Mucosa of rectum (tissue), 2 donors: Measurements from ENCODE around the gene CHRNB1.
A peak's percentile ranks its signal among the peaks of the same experiment; 100 is the strongest.

Experiments
- H3K27ac ChIP-seq, 2 donors: one replicate each; pipeline ENCODE4 v1.7.0; 2013; ENCODE audit warnings: inconsistent platforms in 2 of 2, low read depth in 2 of 2, low read length in 2 of 2
- H3K27me3 ChIP-seq, 2 donors: one replicate each; pipeline ENCODE4 v1.7.0; 2013; ENCODE audit warnings: low read length in 2 of 2; ENCODE audit not compliant: control insufficient read depth in 2 of 2, insufficient read depth in 2 of 2
- H3K36me3 ChIP-seq, 2 donors: one replicate each; pipeline ENCODE4 v1.7.0; 2013; ENCODE audit warnings: low read length in 2 of 2; ENCODE audit not compliant: control insufficient read depth in 2 of 2, insufficient read depth in 2 of 2
- H3K4me1 ChIP-seq, 2 donors: one replicate each; pipeline ENCODE4 v1.7.0; 2013; ENCODE audit warnings: low read length in 2 of 2, mild to moderate bottlenecking in 1 of 2; ENCODE audit not compliant: control insufficient read depth in 2 of 2, insufficient read depth in 2 of 2
- H3K4me3 ChIP-seq, 2 donors: one replicate each; pipeline ENCODE4 v1.7.0; 2013; ENCODE audit warnings: low read length in 2 of 2
- H3K9ac ChIP-seq, 2 donors: one replicate each; pipeline ENCODE4 v1.7.0; 2013; ENCODE audit warnings: low read length in 2 of 2, low read depth in 1 of 2, mild to moderate bottlenecking in 1 of 2
- H3K9me3 ChIP-seq, 2 donors: one replicate each; pipeline ENCODE4 v1.7.0; 2013; ENCODE audit warnings: low read length in 2 of 2; ENCODE audit not compliant: control insufficient read depth in 2 of 2
- donor health status: healthy.
- donor health status: Normal muscosa, but diverticular disease.

Gene CHRNB1

DNA sequence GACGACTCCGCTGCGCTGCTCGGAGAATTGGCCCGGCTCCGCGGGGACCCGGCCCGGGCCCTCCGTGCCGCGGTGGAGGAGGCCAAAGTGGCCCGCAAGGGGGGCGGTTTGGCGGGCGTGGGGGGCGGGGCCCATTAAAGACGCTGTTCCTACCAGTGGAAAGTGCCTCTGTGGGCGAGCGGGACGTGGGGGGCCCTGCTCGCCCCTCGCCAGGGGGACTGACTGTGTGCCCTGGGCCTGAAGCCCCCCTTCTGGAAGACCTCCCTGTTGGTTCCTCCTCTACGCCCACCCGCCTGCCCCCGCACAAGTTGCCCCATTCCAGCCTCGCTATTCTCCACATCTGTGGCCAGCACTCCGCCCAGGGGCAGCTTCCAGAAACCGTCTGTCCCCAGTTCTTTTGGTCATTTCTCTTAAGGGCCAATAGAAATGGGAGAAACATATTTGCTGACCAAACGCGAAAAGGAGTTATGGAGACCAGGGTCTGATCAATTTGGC lies 7.4 kb upstream of the CHRNB1 start:
- Histone ChIP-seq H3K9me3 (no peaks in the 10 kb centered on the region), H3K27me3 (peaks cover 20% of the 10 kb centered on the region in 2 donors), H3K4me3 (peak overlapping the region; percentile 44 to 92), H3K9ac (peak overlapping the region in 1 of 2 donors; percentile 87), H3K27ac (no peak overlapping the region), H3K36me3 (no peaks in the 10 kb centered on the region), H3K4me1 (peaks cover 24 to 43% of the 10 kb centered on the region in 2 donors)

DNA sequence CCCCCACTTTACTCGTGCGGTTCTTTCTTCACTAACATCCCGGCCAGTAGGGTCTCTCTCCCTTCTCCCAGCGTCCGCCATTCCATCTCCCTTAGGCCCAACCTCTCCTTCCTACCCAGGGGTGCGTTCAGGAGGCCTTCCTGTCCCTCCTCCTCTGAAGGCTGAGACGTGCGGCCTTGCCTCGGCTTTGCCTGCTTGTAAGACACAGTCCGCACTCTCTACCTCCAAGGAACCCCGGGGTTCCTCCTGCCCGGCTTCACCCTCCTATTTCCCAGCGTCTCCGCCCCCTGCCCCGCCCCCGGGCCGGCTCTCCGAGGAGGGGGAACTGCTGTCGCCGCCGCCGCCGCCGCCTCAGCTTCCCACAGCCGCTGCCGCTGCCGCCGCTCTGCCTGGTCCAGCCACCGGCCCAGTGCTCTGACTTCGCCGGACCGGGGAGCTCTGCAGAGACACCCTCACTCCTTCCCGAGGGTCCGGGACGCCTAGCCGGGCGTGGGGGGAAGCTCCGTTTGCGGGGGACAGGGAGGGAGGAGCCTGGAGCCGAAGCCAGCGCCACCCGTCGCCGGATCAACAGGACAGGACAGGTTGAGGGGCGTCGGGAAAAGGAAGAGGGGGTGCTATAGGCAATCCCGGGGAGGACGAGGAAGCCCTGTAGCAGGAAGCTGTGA lies 6.8 kb upstream of the CHRNB1 start:
- H3K36me3 ChIP-seq = no peaks in the 10 kb centered on the region
- H3K4me3 ChIP-seq = peak overlapping the region; percentile 0 to 44
- H3K9ac ChIP-seq = peak overlapping the region in 1 of 2 donors; percentile 36
- peaks cover 24 to 43% of the 10 kb centered on the region in 2 donors for H3K4me1 ChIP-seq
- H3K27me3 ChIP-seq = peaks cover 20% of the 10 kb centered on the region in 2 donors
- no peaks in the 10 kb centered on the region for H3K9me3 ChIP-seq
- H3K27ac ChIP-seq = no peak overlapping the region

DNA sequence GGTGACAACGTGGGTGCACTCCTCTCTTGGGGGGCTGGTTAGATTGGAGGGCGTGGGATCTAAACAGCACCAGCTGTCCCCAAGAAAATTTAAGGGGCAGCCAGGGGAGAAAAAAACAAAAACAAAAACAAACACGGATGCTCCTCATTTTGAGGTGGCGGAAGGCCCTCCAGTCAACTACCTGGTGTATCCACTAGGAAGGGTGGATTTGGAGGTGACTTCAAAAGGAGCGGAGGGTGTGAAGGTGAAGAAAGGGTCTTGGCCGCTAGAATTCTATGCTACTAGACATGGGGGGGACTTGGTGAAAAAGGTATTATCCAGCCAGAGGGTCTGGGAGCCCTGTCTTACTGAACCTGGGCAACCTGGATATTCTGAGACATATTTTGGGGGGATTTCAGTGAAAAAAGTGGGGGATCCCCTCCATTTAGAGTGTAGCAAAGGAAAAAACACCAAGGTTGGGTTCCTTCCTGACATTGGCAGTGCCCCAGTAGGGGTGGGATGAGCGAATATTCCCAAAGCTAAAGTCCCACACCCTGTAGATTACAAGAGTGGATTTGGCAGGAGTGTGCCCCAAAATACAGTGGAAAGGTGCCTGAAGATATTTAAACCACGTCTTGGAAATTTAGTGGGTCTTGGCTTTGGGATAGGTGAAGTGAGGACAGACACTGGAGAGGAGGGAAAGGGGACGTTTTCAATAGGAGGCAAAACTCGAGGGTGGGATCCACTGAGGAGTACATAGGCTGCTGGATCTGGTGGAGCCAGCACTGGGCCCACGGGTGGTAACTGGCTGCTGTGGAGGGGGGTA lies 6.0 kb upstream of the CHRNB1 start:
- Histone ChIP-seq H3K9ac (peak overlapping the region in 1 of 2 donors; percentile 36), H3K4me1 (peaks cover 24 to 43% of the 10 kb centered on the region in 2 donors), H3K4me3 (peak overlapping the region in 1 of 2 donors; percentile 44), H3K9me3 (no peaks in the 10 kb centered on the region), H3K27ac (no peak overlapping the region), H3K36me3 (no peaks in the 10 kb centered on the region), H3K27me3 (peaks cover 20% of the 10 kb centered on the region in 2 donors)

DNA sequence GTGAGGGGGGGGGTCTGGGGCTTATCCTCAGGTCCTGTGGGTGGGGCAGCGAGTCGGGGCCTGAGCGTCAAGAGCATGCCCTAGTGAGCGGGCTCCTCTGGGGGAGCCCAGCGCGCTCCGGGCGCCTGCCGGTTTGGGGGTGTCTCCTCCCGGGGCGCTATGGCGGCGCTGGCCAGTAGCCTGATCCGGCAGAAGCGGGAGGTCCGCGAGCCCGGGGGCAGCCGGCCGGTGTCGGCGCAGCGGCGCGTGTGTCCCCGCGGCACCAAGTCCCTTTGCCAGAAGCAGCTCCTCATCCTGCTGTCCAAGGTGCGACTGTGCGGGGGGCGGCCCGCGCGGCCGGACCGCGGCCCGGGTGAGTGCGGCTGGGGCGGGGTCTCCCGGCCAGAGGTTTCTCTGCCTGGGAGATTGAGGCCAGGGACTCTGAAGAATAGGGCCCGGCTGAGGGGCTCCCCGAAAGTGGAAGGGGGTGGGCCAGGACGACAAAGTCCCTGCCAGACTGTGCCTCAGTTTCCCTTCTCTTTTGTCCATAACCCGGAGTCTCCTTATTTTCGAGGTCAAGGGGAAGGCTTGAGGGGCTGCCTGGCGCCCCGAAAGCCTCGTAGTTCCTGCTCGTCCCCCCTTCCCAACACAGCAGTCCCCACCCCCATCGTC lies 5.3 kb upstream of the CHRNB1 start, which contains the start of gene FGF11:
FGF11 (plus strand) TSS at position 51 of the 651 bp plus-strand sequence; CDS start at position 160, 109 bp downstream.
- peak within 1 kb of the TSS in 1 of 2 donors; percentile 36 for H3K9ac ChIP-seq
- H3K4me3 ChIP-seq = peak within 1 kb of the TSS; percentile 14 to 44
- H3K4me1 ChIP-seq = peaks cover 24 to 43% of the 10 kb centered on the region in 2 donors
- peaks cover 20% of the 10 kb centered on the region in 2 donors for H3K27me3 ChIP-seq
- H3K36me3 ChIP-seq = no peaks in the 10 kb centered on the region
- H3K27ac ChIP-seq = no peak within 1 kb of the TSS
- H3K9me3 ChIP-seq = no peaks in the 10 kb centered on the region

DNA sequence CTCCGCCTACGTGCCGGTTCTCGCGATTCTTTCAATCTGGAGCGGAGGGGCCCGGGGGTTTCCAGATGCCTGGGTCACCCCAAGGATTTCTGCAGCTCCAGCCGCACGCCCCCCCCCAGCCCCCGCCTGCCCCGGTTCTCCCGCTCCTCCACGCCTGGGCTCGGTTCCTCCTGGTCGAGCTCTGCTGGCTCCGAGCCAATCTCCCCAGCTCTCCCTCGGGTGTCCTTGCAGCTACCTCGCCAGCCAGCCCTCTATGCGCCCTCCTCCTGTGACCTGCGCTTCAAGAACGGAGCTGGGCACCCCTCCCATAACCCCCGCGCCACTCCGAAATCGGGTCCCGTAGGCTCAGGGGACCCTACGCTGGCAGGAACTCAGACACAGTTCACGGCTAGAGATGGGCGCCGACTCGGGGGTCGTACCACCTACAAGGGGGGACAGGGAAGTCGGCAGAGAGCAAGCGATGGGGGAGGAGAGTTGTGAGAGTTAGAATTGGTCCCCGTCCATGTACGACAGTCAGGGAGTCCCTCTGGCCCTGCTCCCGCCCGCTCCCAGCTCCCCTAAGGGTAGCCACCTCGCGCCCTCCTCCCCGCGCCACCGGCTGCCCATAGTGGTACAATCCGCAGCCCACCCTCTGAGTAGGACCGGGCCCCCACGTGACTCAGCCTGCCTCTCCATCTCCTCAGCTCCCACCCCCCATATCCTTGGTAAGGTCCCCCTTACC lies 4.6 kb upstream of the CHRNB1 start:
- H3K27me3 ChIP-seq = peaks cover 20% of the 10 kb centered on the region in 2 donors
- H3K9ac ChIP-seq = no peak overlapping the region
- H3K36me3 ChIP-seq = no peaks in the 10 kb centered on the region
- no peaks in the 10 kb centered on the region for H3K9me3 ChIP-seq
- H3K4me1 ChIP-seq = peaks cover 26 to 47% of the 10 kb centered on the region in 2 donors
- H3K27ac ChIP-seq = no peak overlapping the region
- H3K4me3 ChIP-seq = peak overlapping the region; percentile 14 to 38

DNA sequence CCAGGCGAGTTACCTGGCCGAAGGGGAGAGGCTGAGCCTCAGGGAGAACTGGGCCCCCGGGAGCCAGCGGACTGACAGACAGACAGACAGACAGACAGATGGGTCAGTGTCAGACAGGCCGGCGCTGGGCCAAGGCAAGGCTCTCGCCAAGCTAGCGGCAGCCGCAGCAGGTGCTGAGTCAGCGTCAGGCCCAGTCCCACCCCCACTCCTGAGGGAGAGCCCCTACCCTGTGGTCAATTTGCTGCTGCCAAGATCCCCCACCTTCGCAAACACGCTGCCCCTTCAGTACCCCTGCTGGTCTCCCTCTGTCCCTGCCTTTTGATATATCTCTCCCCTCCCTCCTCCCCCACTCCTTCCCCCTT lies 4.0 kb upstream of the CHRNB1 start:
- Histone ChIP-seq H3K27me3 (peaks cover 20 to 23% of the 10 kb centered on the region in 2 donors), H3K9ac (no peak overlapping the region), H3K36me3 (no peaks in the 10 kb centered on the region), H3K4me3 (no peak overlapping the region), H3K4me1 (peaks cover 27 to 47% of the 10 kb centered on the region in 2 donors), H3K9me3 (no peaks in the 10 kb centered on the region), H3K27ac (no peak overlapping the region)

DNA sequence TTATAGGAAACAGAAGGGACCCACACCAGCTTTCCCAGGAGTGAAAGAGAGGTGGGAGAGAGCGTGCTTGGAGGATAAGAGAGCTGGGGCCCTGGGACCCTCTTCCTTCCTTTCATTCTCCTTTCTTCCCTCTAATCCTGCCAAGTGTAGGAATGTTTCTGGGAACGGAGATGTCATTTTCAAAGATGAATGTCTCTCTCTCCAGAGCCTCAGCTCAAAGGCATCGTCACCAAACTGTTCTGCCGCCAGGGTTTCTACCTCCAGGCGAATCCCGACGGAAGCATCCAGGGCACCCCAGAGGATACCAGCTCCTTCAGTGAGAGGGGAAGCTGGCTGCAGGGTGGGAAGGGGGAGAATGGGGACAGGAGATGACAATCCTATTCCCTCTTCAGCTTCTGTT lies 3.6 kb upstream of the CHRNB1 start:
- Histone ChIP-seq H3K27ac (no peak overlapping the region), H3K27me3 (peaks cover 20 to 23% of the 10 kb centered on the region in 2 donors), H3K9ac (no peak overlapping the region)

DNA sequence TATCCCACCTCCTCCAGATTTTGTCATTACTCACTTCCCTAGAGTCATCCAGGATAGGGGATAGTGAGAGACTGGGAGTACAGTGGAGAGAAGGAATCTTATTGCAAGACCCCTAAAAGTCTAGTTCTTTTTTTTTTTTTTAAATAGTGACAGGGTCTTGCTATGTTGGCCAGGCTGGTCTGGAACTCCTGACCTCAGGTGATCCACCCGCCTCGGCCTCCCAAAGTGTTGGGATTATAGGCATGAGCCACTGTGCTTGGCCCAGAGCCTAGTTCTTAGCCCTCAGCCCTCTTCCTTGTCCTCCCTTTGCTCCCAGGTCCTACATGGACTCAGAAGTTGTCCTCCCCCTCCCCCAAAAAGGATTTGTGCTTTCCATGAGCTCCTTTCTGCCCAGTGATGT lies 2.7 kb upstream of the CHRNB1 start:
- no peak overlapping the region for H3K27ac ChIP-seq
- no peak overlapping the region for H3K9ac ChIP-seq
- H3K4me3 ChIP-seq = no peak overlapping the region
- no peaks in the 10 kb centered on the region for H3K9me3 ChIP-seq
- H3K27me3 ChIP-seq = peaks cover 25 to 29% of the 10 kb centered on the region in 2 donors
- H3K4me1 ChIP-seq = peaks cover 25 to 35% of the 10 kb centered on the region in 2 donors
- H3K36me3 ChIP-seq = no peaks in the 10 kb centered on the region

More for the DNA sequence above, 3.6 kb upstream of the CHRNB1 start:
- Histone ChIP-seq H3K36me3 (no peaks in the 10 kb centered on the region), H3K4me3 (no peak overlapping the region), H3K9me3 (no peaks in the 10 kb centered on the region), H3K4me1 (peaks cover 28 to 43% of the 10 kb centered on the region in 2 donors)

DNA sequence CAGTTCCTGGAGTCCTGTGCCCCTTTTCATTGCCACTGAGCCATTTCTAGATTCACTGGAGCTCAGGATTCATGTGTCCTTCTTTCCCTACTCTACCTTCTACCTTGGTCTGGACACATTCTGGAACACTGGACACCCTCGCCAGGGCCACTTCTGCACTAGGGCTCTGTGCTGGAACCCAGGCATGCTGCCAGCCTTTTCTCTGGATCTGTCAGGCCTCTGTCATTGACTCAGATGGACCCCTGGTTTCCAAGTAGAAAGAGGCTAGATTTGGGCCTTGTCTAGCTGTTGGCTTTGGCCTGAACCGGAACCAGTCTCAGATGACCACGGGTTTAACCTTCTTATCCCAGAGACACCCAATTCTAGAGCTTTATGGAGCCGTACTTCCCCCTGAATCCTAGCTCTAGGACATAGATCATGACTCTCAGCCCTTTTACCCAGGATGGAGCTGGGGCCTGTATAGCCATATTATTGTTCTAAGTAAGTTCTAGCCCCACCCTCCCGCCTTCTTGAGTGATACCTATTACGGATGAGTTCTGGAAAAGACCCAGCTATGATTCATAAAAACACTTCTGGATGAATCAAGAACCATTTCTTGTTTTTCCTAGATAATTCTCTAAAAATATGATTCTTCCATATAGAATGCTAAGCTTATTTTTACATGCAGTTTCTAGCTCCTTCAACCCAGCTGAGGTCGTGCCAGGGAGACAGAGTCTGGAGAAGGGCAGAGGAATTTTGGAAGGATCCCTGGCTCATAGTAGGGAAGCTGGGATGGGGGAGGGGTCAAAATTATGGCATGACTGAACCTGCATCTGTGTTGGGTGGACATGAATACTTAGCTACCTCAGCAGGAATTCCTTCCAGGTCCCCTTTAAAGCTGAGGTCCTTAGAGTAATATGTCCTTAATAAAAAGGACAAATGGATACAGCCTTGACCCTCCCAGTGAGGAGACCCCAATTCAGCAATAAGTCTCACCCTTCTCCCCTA lies 1.1 kb upstream of the CHRNB1 start:
- no peak overlapping the region for H3K9ac ChIP-seq
- H3K27ac ChIP-seq = no peak overlapping the region
- no peaks in the 10 kb centered on the region for H3K9me3 ChIP-seq
- no peak overlapping the region for H3K4me3 ChIP-seq
- peaks cover 25 to 33% of the 10 kb centered on the region in 2 donors for H3K27me3 ChIP-seq
- H3K4me1 ChIP-seq = peaks cover 19 to 23% of the 10 kb centered on the region in 2 donors
- no peaks in the 10 kb centered on the region for H3K36me3 ChIP-seq
